OCI-LY7 (cell line): ENCODE measurements around the gene LPAR2. TPM values are rescaled to one million over a fixed set of nuclear protein-coding genes. Genes with fewer than 3 reads are reported as not detected.

Experiments used
- BruUV-seq: library from RNA; stranded (reverse); fragments of 400-500 nt; replicated peaks from 2 replicates; lab custom pipeline; 2021; lab: Mats Ljungman, UMichigan
- CTCF ChIA-PET: fragments of 300-600 bp; sonication (Branson Sonifier 250); formaldehyde crosslinking; loops from one replicate; lab custom pipeline; 2022; ENCODE audit warnings: antibody characterized with exemption; ENCODE audit not compliant: unreplicated experiment; lab: Charles Lee
- POLR2A ChIA-PET: fragments of 300-600 bp; sonication (Branson Sonifier 250); formaldehyde crosslinking; loops from one replicate; lab custom pipeline; 2022; ENCODE audit warnings: antibody characterized with exemption; lab: Charles Lee
- DNase-seq: peaks from one replicate; pipeline ENCODE4 v3.0.0-alpha.2; 2015; ENCODE audit warnings: low spot score
- H2AFZ ChIP-seq: fragments of 200-600 bp; sonication (generic), shearing (Covaris generic); 2 replicates; pipeline ENCODE4 v1.6.1; 2014; ENCODE audit warnings: mild to moderate bottlenecking, antibody characterized with exemption, low read length, moderate library complexity
- H3K27ac ChIP-seq: fragments of 200-600 bp; sonication (generic); 2 replicates; pipeline ENCODE4 v1.5.1; 2014; ENCODE audit warnings: mixed run types, low read depth, mild to moderate bottlenecking, moderate library complexity, low read length, inconsistent platforms; ENCODE audit not compliant: poor library complexity, severe bottlenecking
- H3K36me3 ChIP-seq: fragments of 200-600 bp; sonication (generic); 2 replicates; pipeline ENCODE4 v1.6.1; 2014; ENCODE audit warnings: mild to moderate bottlenecking, antibody characterized with exemption, low read length, moderate library complexity, mixed read lengths; ENCODE audit not compliant: insufficient read depth
- H3K4me1 ChIP-seq: fragments of 200-600 bp; sonication (generic); 2 replicates; pipeline ENCODE4 v1.5.1; 2014; ENCODE audit warnings: mild to moderate bottlenecking, low read length; ENCODE audit not compliant: insufficient read depth, poor library complexity, severe bottlenecking
- H3K4me2 ChIP-seq: fragments of 200-600 bp; sonication (generic); 2 replicates; pipeline ENCODE4 v1.6.1; 2014; ENCODE audit warnings: mild to moderate bottlenecking, low read length
- H3K4me3 ChIP-seq: fragments of 200-600 bp; sonication (generic); 2 replicates; pipeline ENCODE4 v1.5.1; 2014; ENCODE audit warnings: mild to moderate bottlenecking, low read depth, low read length; ENCODE audit not compliant: poor library complexity, severe bottlenecking
- H3K79me2 ChIP-seq: fragments of 200-600 bp; sonication (generic); 2 replicates; pipeline ENCODE4 v1.6.1; 2016; ENCODE audit warnings: low read depth, mild to moderate bottlenecking, low read length, moderate library complexity, mixed read lengths; ENCODE audit not compliant: insufficient read depth
- H3K9me2 ChIP-seq: fragments of 200-600 bp; sonication (generic); 2 replicates; pipeline ENCODE4 v1.6.1; 2016; ENCODE audit warnings: mild to moderate bottlenecking, low read length, mixed read lengths; ENCODE audit not compliant: insufficient read depth
- H3K9me3 ChIP-seq: fragments of 200-600 bp; sonication (generic); 2 replicates; pipeline ENCODE4 v1.6.1; 2014; ENCODE audit warnings: mild to moderate bottlenecking, mixed run types, low read length, mixed read lengths
- H4K20me1 ChIP-seq: fragments of 200-600 bp; sonication (generic); 2 replicates; pipeline ENCODE4 v1.6.1; 2014; ENCODE audit warnings: mild to moderate bottlenecking, antibody characterized with exemption, low read length, moderate library complexity, mixed read lengths; ENCODE audit not compliant: insufficient read depth
- CTCF ChIP-seq: fragments of 200-600 bp; sonication (generic); conservative IDR thresholded peaks from 2 replicates; pipeline ENCODE4 v1.5.1; 2014; ENCODE audit warnings: mild to moderate bottlenecking, antibody characterized with exemption, low read length, moderate library complexity, mixed read lengths
- EZH2phosphoT487 ChIP-seq: fragments of 200-600 bp; sonication (generic); IDR thresholded peaks from 2 replicates; pipeline ENCODE4 v1.6.1; 2018; ENCODE audit warnings: low read depth, borderline replicate concordance, mild to moderate bottlenecking, mixed run types, antibody characterized with exemption, low read length, moderate library complexity, mixed read lengths
- intact Hi-C: fragments of 100-400 bp; cut with micrococcal nuclease; formaldehyde crosslinking; loops from one replicate; pipeline ENCODE4 v1.10.0; 2022; ENCODE audit not compliant: unreplicated experiment
- total RNA-seq, 2 experiments: library from RNA; depleted of rRNA in 1 of 2; stranded (reverse); fragments of >200 nt in 1 of 2; shearing (Covaris generic) in 1 of 2; gene quantifications; 2 replicates each; pipeline ENCODE4 v1.2.3, GENCODE V29; 2014 to 2022

The LPAR2 gene
- total RNA-seq, 2 experiments from 2014 or later: 12.4 to 18.4 TPM

GRCh38 chr19:19649580-19649995 is 21.6 kb upstream of the LPAR2 start:
- peaks cover 93% of the 10 kb centered on the region for H3K36me3 ChIP-seq
- no peaks in the 10 kb centered on the region for H3K4me1 ChIP-seq
- TF ChIP-seq CTCF: no peak
- TF ChIP-seq EZH2phosphoT487: no peak
- no peaks in the 10 kb centered on the region for H3K9me2 ChIP-seq
- intact Hi-C loops: no loop called here
- no peaks in the 10 kb centered on the region for H3K9me3 ChIP-seq
- DNase-seq: no peak
- H3K4me3 ChIP-seq: no peak overlapping the region
- no peak overlapping the region for H3K27ac ChIP-seq
- no peaks in the 10 kb centered on the region for H3K79me2 ChIP-seq
- no TSS peak for BruUV-seq
- H4K20me1 ChIP-seq: no peaks in the 10 kb centered on the region
- CTCF ChIA-PET: no interaction called here
- POLR2A ChIA-PET: no interaction called here
- no peak overlapping the region for H3K4me2 ChIP-seq
- no peak overlapping the region for H2AFZ ChIP-seq

GRCh38 chr19:19649155-19649554 is 21.1 kb upstream of the LPAR2 start:
- Histone ChIP-seq H3K79me2 (no peaks in the 10 kb centered on the region), H3K4me2 (no peak overlapping the region), H3K27ac (no peak overlapping the region), H3K4me3 (no peak overlapping the region), H3K9me3 (no peaks in the 10 kb centered on the region), H3K4me1 (peaks cover 3% of the 10 kb centered on the region), H2AFZ (no peak overlapping the region), H3K9me2 (no peaks in the 10 kb centered on the region), H4K20me1 (no peaks in the 10 kb centered on the region), H3K36me3 (peaks cover 91% of the 10 kb centered on the region)
- BruUV-seq: no TSS peak
- ChIA-PET POLR2A (no interaction called here), CTCF (no interaction called here)
- DNase-seq: no peak
- TF ChIP-seq EZH2phosphoT487 (no peak), CTCF (no peak)
- intact Hi-C loops: no loop called here

GRCh38 chr19:19647037-19647835 is 19.2 kb upstream of the LPAR2 start:
- Histone ChIP-seq H3K79me2 (peaks cover 9% of the 10 kb centered on the region; the same call in 1 of the 2 replicates), H2AFZ (no peak overlapping the region), H3K4me3 (no peak overlapping the region), H3K36me3 (peaks cover 74% of the 10 kb centered on the region), H3K9me2 (no peaks in the 10 kb centered on the region), H3K4me2 (no peak overlapping the region), H4K20me1 (no peaks in the 10 kb centered on the region), H3K27ac (no peak overlapping the region), H3K4me1 (peaks cover 14% of the 10 kb centered on the region), H3K9me3 (no peaks in the 10 kb centered on the region)
- BruUV-seq: no TSS peak
- TF ChIP-seq CTCF (no peak), EZH2phosphoT487 (no peak)
- intact Hi-C loops: no loop called here
- ChIA-PET CTCF (no interaction called here), POLR2A (no interaction called here)
- no peak for DNase-seq
